GM18526 (cell line): ENCODE measurements around the gene MUC15.

Source experiments
- POLR2A ChIP-seq: IDR thresholded peaks from 3 replicates; pipeline ENCODE4 v1.6.1; 2011; ENCODE audit not compliant: insufficient read length; ENCODE audit errors: extremely low read depth

MUC15 gene

DNA sequence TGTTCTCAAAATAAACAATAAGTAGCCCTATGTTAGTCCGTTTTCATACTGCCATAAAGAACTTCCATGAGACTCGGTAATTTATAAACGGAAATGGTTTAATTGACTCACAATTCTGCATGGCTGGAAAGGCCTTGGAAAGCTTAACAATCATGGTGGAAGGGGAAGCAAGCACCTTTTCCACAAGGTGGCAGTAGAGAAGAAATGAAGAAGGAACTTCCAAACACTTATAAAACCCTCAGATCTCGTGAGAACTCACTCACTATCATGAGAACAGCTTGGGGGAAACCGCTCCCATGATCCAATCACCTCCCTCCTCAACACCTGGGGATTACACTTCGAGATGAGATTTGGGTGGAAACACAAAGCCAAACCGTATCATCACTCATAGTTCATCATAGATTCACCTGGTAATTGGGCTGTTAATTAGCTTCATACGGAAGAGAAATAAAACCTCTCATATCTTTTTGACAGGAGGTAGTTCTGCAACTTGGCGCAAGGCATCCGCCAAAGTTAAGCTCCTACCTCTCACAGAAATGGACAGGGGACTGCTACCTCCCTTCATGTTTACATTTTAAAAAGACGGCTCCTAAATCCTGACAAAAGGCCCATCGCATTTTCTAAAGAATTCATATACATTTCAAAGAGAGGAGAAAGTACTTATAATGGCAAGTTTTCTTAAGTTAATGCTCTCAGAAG lies 49.0 kb downstream of the MUC15 start:
- no peak for TF ChIP-seq POLR2A

DNA sequence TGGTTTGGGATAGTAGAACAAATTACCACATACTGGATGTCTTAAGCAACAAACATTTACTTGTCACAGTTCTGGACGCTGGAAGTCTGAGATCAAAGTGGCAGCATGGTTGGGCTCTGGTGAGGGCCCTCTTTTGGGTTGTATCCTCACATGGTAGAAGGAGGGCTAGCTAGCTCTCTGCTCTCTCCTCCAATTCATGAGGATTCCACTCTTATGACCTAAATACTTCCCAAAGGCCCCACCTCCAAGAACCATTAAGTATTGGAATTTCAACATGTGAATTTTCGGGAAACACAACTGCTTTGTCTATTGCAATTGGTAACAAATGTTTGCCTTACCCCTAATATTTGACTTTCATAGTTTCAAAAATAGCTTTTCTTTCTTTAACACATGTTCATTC lies 52.6 kb downstream of the MUC15 start:
- TF ChIP-seq POLR2A, result no peak

DNA sequence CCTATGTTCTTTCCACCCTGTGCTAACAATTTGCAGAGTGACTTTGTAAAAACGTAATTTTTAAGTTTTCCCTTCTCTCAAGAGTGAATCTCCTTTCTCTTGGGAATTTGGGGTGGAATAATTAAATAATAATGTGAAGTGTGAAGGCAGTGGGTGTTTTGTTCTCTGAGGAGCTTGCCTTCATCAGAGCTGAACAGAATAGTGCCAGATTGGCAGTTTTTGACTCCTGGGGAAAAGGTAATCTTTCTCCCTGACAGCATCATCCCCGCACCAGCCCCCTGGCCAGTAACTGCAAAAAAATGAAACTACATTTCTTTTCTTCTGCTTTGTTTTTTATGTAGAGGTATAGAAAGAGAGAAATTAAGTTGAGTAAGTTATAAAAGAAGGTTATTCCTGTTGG lies 59.9 kb downstream of the MUC15 start:
- no peak for TF ChIP-seq POLR2A

DNA sequence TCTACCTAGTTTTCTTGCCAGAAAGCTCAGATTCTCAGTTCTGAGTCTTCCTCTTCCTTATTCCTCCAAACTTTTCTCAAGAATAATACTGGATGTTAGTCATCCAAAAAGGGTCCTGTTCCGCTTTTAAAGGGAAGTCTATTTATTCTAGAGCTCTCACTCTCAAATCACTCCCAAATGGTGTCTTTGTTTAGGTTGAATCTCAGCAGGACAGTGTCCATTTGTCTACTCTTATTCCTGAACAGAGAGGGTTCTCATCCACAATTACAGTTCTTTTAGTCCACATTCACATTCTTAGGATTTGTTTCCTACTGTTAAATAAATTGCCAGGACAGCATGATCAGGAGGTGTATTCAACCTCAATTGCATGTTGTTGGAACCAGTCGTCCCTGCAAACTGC lies 61.3 kb downstream of the MUC15 start:
- TF ChIP-seq POLR2A, result no peak

DNA sequence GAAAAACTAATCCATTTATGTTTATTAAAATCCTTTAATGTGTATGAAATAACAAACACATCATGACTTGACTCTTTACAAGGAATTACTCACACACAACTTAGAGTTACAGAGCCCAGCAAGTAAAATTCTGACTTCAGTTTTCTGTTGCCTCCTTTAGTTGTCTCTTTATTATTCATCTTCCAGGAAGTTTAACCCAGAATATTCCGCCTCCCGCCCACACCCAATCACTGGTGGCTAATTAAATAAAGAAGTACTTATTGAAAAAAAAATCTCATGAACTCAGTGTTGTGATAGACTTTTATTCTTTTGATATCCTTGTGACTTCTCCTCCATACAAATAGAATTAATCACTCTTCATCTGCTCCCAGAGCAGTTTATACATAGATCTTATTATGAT lies 61.9 kb downstream of the MUC15 start:
- no peak for TF ChIP-seq POLR2A
